GM18508 (cell line): Measurements from ENCODE around the gene SCGB3A2.
A peak's percentile ranks its signal among the peaks of the same experiment; 100 is the strongest.

Source experiments
- ATAC-seq: cut with Tn5 transposase; IDR thresholded peaks from one replicate; pipeline ENCODE4 v1.9.1; 2021; ENCODE audit warnings: moderate number of reproducible peaks; ENCODE audit not compliant: insufficient read depth, unreplicated experiment

The SCGB3A2 gene

DNA sequence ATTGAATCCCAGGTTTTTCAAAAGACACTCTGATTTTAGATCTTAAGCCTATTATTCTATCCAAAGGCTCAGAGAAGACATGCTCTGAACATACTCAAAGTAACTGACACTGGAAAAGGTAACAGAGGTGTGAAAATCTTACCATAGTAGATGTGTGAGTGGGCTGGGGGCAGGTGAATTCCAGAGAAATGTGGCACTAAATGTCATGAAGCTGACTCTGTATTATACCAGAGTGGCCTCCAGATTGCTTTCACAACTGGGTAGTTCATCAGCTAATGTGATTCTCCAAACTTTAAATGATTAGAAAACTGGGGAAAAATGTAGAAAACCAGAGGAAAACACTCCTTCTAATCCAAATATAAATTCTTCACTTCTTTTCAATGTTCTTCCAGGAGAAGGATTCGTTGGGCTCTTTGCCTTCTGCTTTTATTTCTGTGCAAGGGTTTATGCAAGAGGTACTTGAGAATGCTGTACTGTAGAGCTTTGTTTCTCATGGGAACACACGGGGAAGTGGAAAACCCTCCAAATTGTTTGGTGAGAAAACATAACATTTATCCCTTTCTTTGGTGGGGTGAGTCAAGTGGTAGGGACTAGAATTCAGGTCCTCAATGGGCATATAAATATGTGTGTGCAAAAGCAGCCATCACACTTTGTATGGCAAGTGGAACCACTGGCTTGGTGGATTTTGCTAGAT is at the start of gene SCGB3A2:
TSS of gene SCGB3A2 (plus strand) at position 646 of the 694 bp plus-strand sequence. CDS start 93 bp downstream, outside the sequence.
- no peak for ATAC-seq

DNA sequence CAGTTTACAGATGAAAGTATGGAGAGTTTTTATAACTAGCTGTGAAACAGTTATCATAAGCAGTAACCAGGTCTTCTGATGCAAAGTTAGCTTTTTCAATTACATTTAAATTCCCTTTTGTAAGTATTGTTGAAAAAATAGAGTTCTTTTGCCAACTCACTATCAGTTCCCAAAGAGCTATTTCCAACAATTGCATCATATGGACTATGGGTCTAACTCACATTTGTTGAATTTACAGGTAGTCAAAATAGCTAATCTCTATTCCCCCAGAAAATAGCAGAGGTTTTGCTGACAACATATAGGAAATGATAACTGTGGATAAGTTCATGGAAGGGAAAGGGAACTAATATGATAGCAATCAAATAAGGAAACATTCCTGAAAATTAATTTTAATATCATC is 48.5 kb upstream of the SCGB3A2 start:
- no peak for ATAC-seq

DNA sequence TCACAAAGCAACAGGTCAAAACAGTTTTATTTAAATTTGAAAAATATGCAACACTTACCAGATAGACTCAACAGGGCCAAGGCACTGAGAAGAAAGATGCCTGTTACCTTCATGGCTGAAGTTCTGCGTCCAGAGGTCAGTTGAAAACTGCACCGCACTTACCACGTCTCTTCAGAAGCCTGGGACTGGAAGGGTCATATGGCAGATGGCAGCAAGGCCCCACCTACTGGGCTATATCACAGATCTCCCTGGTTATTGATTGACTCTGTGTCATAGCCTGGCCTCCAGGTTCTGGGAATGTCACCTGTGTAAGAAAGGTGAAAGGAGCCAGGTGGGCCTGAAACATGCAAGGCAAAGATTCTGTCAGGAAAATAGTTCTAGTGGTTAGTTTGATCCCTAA is 47.0 kb upstream of the SCGB3A2 start, which contains the start of gene SPINK1:
TSS of gene SPINK1 (minus strand) at position 207 of the 400 bp plus-strand sequence. CDS start at position 113, 94 bp downstream.
- no peak for ATAC-seq

- no peak for ATAC-seq
Observed at GRCh38 chr5:147832541-147832940, 46.0 kb upstream of the SCGB3A2 start.

DNA sequence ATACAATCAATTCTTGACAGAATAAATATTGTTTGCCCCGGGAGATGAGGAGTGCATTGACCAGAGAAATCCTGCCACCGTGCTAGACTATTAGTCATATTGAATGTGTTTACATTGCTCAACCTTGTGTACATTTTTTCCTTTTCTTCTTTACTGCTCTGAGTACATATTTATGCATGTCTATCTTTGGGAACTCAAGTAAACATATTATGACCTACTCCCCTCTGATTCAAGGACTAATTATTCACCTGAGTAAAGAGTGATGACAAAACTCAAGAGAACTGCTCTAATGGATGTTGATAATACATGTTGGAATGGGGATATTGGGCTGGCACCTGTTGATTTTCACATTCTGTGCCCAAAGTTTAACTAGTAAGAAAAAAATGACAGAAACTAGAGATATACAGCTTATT is 43.1 kb upstream of the SCGB3A2 start:
- no peak for ATAC-seq

GRCh38 chr5:147836439-147836838 is 42.1 kb upstream of the SCGB3A2 start:
- no peak for ATAC-seq

DNA sequence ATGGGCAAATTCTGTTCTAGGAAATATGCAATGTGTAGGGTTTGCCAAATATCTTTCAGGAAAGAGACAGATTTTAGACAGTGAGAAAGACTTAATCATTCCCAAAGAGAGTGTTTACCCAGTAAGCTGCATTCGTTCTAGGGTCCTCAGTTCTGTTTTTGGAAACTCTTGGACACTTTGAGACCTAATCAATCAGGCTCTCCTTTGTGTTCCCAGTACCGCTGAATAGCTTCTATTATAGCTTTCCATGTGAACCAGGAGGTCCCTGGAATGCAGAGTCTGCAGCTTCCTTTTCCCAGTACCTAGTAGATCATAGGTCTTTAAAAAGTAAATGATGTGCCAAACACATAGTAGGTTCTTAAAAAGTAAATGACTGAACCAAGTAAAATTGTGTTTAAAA is 35.6 kb upstream of the SCGB3A2 start:
- no peak for ATAC-seq

DNA sequence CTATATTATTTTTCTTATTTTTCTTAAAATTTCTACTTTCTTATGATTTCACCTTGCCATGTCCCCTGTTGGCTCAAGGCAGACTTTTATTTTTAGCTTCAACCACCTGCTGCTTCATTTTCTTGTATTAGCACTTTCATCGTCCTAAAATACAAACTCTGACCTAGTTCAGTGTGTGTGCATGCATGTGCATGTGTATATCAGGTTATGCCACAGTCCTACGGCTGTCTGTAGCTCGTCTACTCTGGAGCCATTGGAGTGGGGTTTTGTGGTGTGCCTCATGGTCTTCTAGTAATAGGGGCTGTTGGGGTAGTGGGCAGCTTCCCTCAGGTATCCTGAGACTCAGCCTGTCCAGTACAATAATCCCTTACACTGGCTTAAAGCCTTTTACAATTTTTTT is 33.7 kb upstream of the SCGB3A2 start:
- ATAC-seq, result no peak

GRCh38 chr5:147845618-147846017 is 32.9 kb upstream of the SCGB3A2 start:
- ATAC-seq, result no peak

DNA sequence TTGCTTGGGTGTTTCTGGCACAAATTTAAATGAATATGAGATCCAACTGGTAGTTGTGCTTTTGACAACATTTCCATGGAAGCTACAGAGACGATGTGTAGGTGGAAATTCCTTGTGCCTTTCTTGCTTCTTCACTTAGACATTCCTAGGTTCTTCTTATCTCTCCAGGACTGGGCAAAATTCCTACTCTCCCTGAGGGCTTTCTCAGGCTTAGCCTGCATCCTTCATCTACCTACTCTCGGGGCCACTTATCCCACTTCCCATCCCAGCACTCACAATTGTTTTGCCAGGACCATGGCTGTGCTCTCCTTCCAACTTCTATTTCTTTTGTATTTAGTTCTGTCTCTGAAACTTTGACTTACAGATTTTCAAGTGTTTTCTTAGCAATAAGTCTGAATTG is 29.3 kb upstream of the SCGB3A2 start:
- no peak for ATAC-seq

GRCh38 chr5:147851578-147851977 is 26.9 kb upstream of the SCGB3A2 start:
- ATAC-seq, result no peak

DNA sequence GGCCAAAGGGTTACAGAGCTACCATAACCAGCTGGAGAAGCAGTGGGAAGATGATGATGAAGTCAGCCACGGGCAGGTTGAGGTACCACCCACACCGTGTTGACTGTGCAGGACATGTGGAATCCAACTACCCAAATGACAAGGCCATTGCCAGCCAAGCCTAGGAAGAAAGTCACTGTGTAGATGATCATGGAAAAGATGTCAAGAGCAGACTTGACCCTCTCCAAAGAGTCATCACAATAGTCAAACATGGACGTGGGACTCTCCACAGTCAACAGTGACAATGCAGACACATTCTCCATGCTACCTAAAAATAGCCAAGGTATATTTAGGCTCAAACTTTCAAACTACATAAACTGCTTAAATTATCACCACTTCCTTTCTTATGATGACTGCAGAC is 26.1 kb upstream of the SCGB3A2 start:
- ATAC-seq, result no peak

DNA sequence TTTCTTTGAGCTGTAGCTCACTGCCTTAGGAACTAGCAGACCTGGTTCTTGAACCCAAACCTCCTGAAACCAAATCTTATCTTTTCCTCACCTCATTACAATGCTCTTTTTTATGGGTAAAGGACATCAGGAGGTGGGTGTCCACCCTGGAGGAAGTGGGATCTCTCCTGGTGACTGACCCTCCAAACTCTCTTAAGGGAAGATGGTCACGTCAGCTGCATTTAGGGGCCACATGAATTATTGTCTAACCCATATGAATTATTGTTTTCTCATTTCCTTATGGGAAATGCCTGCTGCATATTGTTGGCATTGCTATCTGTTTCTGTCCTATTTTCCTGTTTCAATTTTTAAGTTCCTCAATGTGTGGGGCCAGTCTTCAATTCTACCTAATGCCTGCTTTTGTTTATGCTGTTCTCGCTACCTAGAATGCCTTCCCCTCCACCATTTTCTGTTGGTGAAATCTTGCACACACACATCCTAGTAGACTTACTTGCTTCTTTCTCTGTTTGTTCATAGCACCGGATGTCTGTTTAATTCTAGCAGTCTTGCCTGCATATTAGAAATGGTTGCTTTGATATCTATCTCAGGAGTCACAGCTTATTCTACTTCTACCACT is 25.0 kb upstream of the SCGB3A2 start:
- ATAC-seq, result no peak

DNA sequence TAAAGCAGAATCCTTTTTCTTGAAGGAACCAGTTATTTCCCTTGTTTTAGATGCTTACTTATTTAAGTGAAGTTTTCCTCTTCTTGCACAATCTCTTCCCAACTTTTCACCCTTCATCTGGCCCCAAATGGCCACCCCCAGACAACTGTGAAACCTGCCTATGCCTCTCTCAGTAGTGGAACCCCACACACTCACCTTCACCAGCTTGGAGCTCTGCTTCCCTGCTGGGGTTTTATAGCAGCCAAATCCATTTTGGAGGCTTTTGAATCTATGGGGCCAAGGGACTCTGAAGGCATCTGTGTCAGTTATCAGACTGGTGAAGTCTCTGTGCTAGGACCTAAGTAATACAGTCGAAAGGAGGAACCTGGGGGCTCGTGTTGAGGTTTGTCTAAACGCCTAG is 24.2 kb upstream of the SCGB3A2 start:
- ATAC-seq, result no peak

DNA sequence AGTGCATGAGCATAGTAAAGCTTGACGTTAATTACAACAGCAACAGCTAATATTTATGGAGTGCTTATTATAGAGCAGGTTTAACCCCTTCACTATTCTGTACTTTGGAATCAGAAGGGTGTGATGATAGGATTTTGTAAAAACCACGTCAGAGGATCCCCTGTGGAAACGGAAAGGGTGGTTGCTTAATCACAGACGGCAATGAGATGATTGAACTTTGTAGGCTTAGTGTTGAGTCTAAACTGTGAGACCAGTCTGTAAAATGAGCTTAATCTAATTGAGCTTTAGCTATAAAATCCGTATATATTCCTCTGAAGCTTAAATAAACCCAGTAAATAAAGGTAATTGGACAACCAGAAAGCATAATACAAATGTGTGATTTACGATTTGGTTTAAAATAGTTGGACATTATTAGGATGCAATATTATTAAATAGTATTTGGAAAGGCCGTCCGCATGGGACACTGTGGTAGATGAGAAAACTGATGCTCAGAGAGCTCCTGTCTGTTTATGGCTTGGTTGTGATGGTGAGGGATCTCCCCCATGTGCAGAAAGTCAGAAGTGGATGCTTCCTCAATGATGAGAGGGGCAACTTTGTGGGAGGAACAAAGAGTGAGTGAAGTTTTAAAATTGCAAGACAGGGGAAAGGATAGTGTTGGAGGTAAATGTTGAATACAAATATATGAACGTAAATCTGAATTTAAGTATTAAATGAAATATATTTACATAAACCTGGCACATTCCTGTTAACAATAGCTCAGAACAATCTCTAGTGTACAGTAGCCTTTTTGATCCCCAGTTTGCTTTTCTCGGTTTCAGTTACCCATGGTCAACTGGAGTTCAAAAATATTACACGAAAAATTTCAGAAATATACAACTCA is 23.4 kb upstream of the SCGB3A2 start:
- no peak for ATAC-seq

GRCh38 chr5:147855774-147856069 is 22.8 kb upstream of the SCGB3A2 start:
- no peak for ATAC-seq

DNA sequence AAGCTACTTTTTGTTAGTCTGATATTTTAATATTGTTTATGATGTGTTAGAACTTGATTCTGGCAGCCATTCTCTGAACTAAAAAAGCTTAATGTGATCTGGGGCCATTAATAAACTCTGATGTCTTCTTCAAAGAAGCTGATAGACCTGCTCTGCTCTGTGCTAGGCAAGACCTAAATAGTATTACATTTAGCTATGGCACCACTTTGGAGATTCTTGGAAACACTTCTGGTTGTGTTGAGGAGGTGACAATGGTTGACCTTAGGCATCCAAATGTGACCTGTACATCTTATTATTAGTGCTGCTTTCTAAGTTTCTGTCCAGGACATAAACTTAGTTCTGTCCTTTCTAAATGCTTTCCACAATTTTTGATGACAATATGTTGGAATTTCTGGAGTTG is 21.7 kb upstream of the SCGB3A2 start:
- no peak for ATAC-seq

- ATAC-seq, result peak; percentile 83
Observed at GRCh38 chr5:147857302-147858129, 21.0 kb upstream of the SCGB3A2 start.

- ATAC-seq, result no peak
Observed at GRCh38 chr5:147858565-147858964, 19.9 kb upstream of the SCGB3A2 start.

- no peak for ATAC-seq
Observed at GRCh38 chr5:147859962-147860640, 18.4 kb upstream of the SCGB3A2 start.
